GM19452 (cell line): ENCODE data around the gene EDEM1.
A peak's percentile ranks its signal among the peaks of the same experiment; 100 is the strongest.

Experiments
- ATAC-seq: cut with Tn5 transposase; IDR thresholded peaks from one replicate; pipeline ENCODE4 v1.9.1; 2021; ENCODE audit not compliant: unreplicated experiment

EDEM1 gene

DNA sequence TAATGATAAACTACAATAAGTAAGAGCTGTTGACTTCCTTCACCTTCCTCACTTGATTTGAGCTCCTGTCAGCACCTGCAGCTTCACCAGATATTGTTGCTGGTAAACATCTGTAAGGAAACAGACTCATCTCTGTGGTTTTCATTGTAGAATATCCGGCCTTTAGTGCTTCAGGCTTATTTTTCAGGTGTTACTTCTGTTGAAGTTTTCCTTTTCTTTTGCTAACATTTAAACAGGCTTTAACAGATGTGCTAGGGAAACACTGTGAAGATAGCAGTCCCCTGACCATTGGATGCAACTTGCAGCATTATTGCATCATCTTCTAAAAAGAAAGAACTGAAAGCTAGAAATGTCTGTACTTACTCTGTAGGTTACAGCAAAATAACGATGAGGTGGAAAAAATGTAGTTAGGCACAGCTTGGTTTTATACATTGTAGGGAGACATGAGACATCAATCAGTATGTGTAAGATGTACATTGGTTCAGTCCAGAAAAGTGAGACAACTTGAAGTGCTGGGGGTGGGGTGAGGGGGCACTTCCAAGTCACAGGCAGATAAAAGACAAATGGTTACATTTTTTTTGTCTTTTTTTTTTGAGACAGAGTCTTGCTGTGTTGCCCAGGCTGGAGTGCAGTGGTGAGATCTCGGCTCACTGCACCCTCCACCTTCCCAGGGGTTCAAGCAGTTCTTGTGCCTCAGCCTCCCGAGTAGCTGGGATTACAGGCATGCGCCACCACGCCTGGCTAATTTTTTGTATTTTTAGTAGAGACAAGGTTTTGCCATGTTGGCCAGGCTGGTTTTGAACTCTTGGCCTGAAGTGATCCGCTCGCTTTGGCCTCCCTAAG is 10.2 kb downstream of the EDEM1 start:
- peak; percentile 68 for ATAC-seq

DNA sequence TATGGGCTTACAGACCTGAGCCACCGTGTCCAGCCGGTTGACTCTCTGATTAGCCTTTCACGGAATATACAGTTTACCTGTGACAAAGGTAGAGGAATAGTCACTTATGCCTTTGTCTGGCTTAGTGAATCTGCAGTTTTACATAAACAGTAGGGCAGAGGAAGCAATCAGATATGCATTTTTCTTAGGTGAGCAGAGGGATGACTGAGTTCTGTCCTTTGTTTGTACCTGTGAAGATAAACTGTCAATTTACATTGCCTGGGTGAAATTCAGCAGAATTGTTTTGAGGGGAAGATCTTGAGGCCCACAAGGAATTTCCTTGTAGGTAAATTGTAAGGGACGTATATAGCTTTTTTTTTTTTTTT is 10.8 kb downstream of the EDEM1 start:
- no peak for ATAC-seq

DNA sequence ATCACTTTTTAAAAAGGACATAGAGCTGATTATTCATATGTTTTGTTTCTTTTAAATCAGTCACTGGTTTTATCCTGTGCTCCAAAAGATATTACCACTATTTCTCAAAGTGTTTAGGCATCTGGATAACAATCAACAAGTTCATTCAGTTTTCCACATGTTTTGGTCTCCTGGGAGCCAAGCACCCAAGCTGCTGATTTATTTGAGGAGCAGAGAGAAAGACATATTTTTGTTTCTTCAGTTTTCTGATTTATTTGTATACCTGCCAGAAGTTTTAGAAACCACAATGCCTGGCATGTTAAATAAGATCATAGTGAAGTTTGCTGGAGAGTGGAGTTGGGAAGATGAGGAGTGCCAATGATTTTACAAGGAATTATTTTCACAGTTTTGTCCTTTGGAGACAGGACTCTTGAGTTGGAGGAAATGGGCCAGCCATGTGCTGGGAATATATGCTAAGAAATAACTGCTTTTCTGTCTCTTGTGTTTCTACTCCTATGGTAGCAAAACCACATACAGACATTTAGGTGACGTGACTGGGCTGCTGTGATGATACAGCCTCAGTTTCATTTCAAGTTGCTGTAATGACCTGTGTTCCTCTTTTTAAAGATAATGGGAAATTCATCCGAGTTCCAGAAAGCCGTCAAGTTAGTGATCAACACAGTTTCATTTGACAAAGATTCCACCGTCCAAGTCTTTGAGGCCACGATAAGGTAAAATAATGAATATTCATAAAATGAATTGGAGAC is 11.7 kb downstream of the EDEM1 start:
- peak; percentile 20 for ATAC-seq

DNA sequence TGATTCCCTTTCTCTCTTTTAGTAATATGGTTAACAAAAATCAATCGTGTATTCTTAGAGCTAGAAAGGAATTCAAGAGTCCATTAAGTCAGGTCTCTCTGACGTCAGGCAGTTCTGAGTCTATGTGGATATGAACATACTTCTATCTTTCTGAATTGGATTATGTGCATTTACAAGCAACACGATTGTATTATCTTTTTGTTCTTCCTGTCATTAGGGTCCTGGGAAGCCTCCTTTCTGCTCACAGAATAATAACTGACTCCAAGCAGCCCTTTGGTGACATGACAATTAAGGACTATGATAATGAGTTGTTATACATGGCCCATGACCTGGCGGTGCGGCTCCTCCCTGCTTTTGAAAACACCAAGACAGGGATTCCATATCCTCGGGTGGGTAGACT is 14.0 kb downstream of the EDEM1 start:
- ATAC-seq = no peak

DNA sequence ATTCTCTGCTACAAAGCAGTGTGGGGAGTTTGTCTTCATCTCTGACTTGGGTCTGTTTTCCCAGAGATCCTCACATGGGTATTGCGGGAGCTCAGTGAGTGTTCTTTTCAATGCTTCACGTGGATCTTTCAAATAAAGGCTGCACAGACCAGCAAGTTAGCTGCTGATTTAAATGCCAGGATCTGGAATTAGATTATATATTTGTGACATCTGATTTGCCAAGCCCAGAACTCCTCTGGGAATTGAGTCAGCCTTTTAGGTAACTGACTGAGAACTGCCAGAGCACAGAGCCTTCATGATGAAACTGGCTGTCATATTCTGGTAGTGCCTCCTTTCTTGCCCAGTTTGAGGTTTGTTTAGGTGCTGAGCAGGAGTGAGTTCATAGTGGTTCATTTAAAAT is 14.7 kb downstream of the EDEM1 start:
- no peak for ATAC-seq

DNA sequence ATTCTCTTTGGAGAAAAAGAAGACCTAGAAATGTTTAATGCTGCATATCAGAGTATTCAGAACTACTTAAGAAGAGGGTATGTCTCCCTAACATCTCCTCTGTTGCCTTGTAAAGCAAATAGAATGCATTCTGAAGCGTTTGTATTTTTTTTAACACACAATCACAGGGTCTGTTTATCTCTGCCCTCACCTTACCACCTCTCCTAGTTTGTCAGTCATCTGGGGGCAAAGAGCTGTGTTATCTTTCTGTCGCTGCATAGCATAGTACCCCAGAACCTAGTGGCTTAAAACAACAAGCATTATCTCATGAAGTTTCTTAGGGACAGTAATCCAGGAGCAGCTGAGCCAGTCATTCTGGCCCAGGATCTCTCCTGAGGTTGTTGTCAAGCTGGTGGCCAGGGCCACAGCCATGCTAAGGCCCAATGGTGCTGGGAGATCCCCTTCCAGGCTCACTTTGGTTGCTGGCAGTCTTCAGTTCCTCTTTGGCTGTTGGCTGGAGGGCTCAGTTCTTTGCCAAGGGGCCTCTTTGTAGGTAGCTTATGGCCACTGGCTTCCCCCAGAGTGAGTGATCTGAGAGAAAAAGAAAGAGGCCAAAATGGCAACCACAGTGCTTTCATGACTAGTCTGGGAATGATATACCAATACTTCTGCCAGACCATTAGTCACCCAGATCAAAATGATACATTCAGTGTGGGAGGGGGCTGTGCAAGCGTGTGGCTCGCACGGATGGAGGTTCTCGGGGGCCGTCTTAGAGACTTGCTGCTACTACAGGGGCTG is 17.8 kb downstream of the EDEM1 start:
- ATAC-seq = peak; percentile 100

DNA sequence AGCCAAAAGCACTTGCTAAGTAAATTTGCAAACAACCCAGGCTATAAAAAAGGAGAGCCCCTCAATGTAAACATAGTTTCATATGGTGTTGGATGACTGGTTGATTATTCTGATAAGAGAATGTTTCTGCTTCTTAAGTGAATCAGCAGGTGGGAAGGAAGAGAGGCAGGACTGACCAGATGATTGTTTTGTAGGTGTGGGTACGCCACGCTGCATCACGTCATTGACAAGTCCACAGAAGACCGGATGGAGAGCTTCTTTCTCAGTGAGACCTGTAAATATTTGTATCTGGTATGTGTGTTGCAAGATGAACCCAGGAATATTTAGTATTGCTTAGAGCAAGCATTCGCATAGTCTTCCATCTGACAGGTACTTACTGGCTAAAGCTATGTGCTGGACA is 23.4 kb downstream of the EDEM1 start:
- no peak for ATAC-seq

DNA sequence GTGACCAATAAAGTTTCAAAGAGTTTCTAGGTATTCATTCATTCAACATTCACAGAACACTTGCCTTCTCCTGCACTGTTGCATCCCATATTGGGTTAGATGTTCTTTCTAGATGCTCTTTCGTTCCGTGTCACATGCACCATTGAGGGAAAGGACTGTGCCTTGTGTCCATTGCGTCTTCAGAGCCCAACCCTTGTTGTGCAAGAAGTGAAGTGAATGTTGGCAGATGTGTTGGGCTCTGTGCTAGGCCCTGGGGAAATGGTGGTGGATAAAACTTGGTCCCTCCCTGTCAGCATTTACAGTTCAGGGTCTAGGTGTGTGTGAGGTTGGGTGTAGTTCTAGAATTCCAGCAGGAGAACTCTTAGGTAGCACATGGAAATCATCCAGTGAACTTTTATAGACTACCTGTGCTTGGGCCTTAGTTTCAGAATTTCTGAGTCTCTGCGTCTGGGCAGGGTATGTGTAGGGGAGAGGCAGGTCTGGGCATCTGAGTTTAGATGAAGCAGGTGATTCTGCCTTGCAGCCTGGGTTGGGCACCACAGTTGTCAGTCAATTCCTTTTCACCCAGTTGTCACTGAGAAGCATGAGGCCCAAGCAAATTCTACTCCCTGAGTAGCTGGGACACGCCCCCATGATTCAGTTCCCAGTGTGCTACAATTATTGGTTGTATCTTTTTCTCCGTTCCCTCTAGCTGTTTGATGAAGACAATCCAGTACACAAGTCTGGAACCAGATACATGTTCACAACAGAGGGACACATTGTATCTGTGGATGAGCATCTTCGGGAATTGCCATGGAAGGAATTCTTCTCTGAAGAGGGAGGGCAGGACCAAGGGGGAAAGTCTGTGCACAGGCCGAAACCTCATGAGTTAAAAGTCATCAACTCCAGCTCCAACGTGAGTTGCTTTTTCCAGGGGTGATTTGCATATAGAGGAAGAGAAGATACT is 25.4 kb downstream of the EDEM1 start:
- no peak for ATAC-seq

DNA sequence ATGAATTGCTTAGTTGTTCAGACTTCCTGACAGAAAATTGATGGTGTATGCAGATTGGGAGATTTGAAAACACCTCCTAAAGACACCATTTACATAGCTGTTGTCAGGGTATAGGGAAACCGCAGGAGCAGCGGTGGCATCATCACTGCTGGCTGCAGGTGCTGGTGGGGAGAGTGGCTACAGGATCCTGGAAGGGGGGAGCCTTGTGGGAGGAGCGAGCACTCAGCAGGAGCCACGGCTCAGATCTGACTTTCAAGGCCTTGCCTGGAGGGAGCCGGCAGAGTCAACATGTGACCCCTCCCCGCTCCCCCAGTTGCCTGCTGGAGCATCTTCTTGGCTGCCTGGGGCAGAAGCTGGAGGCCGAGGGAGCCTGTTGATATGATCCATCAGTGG is 26.1 kb downstream of the EDEM1 start:
- no peak for ATAC-seq

DNA sequence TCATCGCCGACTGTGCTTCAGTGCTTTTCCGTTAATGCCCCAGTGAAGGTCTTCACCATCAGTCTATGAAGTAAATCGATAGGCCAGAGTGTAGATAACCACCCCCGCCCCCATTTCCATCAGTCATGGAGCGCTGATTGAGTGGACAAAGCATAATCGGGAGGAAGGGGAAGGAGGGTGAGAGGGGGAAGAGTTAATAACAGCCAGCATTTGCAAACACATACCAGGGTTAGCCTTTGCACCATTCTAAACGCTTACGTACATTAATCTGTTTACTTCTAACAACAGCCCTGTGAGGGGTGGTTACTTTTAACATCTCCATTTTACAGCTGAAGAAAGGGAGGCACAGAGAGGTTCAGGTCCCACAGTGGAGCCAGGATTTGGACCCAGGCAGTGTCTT is 26.8 kb downstream of the EDEM1 start:
- ATAC-seq = no peak

DNA sequence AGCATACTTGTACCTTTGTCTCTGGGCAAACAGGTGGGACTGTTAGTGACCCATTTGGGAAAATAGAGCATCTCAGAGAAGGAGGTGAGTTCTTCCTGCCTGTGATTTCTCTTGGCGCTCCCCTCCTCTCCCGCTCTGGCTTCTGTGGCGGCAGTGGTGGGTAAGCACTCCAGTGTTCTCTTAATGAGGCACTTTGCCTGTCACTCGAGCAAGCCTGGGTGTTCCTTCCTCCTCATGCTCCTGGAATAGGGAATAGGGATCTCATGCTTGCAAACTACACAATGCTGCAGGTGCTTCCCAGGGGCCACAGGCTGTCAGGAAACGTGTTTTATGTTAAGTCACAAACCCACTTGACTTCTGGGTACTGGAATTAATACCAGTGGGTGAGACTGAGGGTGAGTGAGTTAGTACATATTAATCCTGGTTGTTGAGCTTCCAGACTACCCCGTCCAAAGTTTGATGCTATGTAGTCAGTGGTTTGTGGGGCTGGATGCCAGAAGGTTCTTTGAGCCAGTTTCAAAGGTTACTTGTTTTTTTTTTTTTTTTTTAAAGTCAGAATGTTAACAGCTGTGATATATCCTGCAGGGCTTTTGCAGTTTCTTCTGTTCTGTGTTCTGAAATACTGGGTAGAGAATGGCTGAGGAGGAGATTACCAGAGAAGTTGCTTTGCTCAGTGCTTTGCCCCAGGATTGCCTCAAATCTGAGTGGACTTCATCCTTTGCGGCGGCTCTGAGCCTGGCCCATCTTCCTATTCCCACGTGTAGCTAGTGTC is 30.5 kb downstream of the EDEM1 start:
- no peak for ATAC-seq

DNA sequence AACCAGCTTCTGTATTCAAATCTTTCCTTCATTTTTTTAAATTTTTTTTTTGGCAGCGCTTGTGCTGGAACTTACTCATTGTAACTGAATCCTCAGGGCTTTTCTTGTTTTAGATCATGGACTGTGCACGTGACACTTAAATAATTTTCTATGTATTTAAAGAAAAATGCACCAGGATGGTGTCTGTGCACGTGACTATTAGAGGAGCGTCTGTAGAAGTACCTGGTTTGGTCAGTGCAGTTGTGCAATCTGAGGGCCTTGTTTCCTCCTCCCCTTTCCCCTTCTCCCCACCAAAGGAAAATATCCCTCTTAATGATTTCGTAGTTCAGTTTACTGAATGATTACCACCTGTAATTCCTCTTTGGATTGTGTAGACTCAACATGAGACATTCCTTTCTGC is 31.3 kb downstream of the EDEM1 start:
- no peak for ATAC-seq

DNA sequence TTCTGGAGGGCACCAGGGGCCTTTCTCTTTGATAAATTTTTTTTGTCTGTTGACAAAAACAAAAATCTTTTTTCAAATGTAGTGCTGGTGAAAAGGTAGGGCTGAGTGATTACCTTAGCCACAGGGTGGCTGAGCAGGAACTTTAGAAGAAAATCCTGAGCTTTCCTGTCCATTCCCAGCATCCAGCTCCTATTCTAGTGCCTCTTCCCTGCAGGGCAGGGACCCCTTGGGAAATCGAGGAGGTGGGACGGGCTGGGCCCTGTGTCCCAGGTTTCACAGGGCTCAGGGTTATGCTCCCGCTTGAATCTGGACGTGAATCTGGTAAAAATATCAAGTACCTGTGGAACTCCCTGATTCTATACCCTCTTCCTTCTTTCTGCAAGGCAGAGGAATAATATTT is 31.7 kb downstream of the EDEM1 start:
- no peak for ATAC-seq

DNA sequence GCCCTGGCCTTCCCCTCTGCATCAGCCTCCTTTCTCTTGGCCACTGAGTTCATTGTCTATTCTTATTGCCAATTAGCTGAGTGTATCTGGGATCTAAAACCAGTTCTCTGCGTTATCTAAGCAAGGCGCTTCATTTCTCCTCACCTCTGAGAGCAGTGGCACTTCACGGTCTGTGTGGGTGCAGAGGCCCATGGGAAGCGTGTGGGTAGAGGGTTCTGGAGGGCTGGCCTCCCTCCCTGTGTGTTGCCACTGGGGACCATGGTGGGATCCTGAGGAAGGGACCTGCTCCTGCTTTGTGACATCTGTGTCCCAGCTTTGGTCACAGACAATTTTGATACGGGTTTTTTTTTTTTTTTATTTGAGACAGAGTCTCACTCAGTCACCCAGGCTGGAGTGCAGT is 32.7 kb downstream of the EDEM1 start:
- ATAC-seq = no peak

DNA sequence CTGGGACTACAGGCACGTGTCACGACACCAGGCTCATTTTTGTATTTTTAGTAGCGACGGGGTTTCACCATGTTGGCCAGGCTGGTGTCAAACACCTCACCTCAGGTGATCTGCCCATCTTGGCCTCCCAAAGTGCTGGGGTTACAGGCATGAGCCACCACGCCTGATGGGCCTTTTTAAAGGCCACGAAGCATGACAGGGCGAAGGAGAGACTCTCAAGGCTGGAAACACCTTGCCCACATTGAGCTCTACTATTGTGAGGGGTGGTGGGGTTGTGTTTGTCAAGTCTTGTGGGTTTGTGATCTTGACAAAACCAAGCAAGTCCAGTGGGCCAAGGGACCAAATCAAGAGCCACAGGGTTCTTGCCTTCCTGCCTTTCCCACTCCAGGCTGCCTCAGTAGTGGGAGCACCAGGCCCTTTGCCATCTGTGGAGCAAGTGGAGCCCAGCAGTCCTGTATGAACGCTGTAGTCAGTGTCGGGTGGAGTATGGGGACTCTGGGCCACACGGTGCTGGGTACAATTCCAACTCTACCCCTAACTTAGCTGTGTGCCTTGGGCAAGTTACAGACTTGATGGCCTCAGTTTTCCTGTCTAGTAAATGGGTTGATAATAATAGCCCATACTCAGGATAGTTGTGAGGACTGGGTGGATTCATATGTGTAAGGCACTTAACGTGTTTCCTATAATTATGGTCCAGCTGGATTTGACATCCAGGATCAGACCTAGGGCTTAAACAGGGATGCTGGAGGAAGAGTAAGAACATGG is 33.3 kb downstream of the EDEM1 start:
- ATAC-seq = no peak

DNA sequence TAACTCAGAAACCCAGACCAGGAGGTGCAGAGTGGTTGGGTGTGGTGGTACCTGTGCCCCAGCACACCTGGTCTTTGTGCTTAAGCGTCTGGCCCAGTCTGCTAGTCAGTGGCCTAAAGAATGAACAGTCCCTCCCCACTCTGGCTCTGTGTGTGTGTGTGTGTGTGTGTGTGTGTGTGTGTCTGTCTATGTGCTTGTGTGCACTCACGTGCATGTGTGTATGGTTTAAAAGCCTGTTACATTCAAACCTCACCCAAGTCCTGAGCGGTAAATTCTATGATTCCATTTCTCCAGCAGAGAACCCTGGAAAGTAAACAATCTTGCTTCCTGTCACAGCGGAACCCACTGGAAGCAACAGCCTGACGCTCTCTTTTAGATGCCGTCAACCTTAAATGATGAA is 34.2 kb downstream of the EDEM1 start:
- no peak for ATAC-seq

DNA sequence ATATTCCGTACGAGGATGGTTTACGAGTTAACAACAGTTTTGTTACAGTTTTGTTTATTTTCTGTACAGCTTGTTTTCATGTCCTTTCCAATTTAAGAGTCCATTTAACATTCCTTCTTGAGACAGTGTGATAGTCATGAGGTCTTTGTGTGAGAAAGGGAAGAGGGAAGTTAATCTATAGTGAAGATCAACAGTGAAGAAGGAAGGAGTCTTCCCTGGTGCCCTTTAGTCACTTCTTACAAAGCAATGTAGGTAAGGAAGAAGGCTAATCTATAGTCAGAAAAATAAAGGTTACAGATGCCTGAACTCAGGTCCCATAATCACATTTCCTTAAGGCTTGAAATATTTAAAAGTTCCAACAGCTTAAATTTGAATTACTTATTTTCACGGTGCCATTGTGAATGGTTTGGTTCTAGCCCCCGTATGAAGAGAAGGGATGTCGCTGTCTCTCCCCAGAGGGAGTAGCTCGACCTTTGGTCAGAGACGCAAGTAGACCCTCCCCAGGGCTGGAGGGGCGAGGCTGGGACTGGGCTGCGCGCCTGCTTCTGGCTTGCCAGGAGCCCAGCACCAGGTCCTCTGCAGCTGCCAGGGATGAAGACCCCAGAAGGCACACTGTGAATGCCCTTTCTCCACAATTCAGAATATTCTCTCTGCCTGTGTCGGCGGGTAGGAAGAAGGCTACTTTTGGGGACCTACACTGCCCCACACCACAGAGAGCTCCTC is 34.9 kb downstream of the EDEM1 start:
- ATAC-seq = no peak

DNA sequence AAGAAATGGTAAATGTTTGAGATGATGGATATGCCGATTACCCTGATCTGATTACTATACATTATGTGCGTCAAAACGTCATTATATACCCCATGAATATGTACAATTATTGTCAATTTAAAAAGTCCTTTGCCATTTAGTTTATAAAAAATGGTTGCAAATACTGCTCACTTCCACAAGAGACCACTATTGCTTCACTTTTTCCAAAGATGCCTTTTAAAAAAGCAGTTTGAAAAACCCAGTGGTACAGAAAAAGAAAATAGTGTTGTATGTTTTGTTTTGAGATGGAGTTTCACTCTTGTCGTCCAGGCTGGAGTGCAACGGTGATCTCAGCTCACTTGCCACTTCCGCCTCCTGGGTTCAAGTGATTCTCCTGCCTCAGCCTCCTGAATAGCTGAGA is 39.3 kb downstream of the EDEM1 start:
- ATAC-seq = no peak

DNA sequence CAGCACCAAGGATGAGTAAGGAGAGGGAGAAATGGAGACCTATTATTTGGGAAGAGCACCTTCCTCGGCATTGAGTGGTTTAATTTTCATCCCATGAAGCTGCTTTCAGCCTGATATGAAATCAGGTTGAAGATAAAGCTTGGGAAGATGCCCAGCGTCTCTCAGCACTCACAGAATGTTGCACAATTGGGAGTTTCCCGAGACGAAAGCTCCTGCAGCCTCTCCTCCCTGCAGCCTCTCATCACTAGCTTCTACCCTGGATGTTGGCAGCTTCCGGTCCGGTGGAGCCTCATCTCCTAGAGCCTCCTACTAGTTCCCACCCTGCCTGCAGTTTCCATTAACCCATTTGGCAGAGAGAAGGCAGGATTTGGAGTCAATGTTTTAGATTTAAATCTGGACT is 40.3 kb downstream of the EDEM1 start:
- ATAC-seq = no peak
